ENCODE measurements around the gene ZNF646. TPM values are rescaled to one million over a fixed set of nuclear protein-coding genes. Genes with fewer than 3 reads are reported as not detected.

The ZNF646 gene
- total RNA-seq, 1 donor from 2014 or later, result 15.2 TPM

DNA sequence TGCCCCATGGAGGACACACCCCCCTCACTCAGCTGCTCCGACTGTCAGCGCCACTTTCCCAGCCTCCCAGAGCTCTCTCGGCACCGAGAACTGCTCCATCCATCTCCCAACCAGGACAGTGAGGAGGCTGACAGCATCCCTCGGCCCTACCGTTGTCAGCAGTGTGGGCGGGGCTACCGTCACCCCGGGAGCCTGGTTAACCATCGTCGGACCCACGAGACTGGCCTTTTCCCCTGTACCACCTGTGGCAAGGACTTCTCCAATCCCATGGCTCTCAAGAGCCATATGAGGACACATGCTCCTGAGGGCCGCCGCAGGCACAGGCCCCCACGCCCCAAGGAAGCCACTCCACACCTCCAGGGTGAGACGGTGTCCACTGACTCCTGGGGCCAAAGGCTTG lies 2.1 kb downstream of the ZNF646 start:
- Mint-ChIP-seq H3K27ac (ENCODE audit: unreplicated experiment) (no peak overlapping the region), H3K9me3 (ENCODE audit: low read depth) (no peaks in the 10 kb centered on the region), H3K27me3 (ENCODE audit: low read depth) (no peaks in the 10 kb centered on the region), H3K4me1 (ENCODE audit: low read depth) (peaks cover 31% of the 10 kb centered on the region), H3K36me3 (ENCODE audit: low read depth) (peaks cover 14% of the 10 kb centered on the region), H3K4me3 (ENCODE audit: unreplicated experiment) (no peak overlapping the region)
- no peak for TF ChIP-seq CTCF (IDR thresholded peaks at IDR 0.05)
- no peak for DNase-seq (ENCODE audit: low spot score)

GRCh38 chr16:31077024-31077423 lies 2.8 kb downstream of the ZNF646 start:
- Mint-ChIP-seq H3K9me3 (ENCODE audit: low read depth) (no peaks in the 10 kb centered on the region), H3K4me1 (ENCODE audit: low read depth) (peaks cover 26% of the 10 kb centered on the region), H3K27ac (ENCODE audit: unreplicated experiment) (no peak overlapping the region), H3K36me3 (ENCODE audit: low read depth) (peaks cover 14% of the 10 kb centered on the region), H3K27me3 (ENCODE audit: low read depth) (no peaks in the 10 kb centered on the region), H3K4me3 (ENCODE audit: unreplicated experiment) (no peak overlapping the region)
- no peak for TF ChIP-seq CTCF (IDR thresholded peaks at IDR 0.05)
- no peak for DNase-seq (ENCODE audit: low spot score)

- H3K36me3 Mint-ChIP-seq (ENCODE audit: low read depth), result peaks cover 14% of the 10 kb centered on the region
- no peaks in the 10 kb centered on the region for H3K27me3 Mint-ChIP-seq (ENCODE audit: low read depth)
- no peak overlapping the region for H3K4me3 Mint-ChIP-seq (ENCODE audit: unreplicated experiment)
- H3K4me1 Mint-ChIP-seq (ENCODE audit: low read depth), result peaks cover 22% of the 10 kb centered on the region
- no peak for DNase-seq (ENCODE audit: low spot score)
- no peak overlapping the region for H3K27ac Mint-ChIP-seq (ENCODE audit: unreplicated experiment)
- no peak for TF ChIP-seq CTCF (IDR thresholded peaks at IDR 0.05)
- H3K9me3 Mint-ChIP-seq (ENCODE audit: low read depth), result no peaks in the 10 kb centered on the region
Observed at GRCh38 chr16:31077592-31078396, 3.6 kb downstream of the ZNF646 start.

DNA sequence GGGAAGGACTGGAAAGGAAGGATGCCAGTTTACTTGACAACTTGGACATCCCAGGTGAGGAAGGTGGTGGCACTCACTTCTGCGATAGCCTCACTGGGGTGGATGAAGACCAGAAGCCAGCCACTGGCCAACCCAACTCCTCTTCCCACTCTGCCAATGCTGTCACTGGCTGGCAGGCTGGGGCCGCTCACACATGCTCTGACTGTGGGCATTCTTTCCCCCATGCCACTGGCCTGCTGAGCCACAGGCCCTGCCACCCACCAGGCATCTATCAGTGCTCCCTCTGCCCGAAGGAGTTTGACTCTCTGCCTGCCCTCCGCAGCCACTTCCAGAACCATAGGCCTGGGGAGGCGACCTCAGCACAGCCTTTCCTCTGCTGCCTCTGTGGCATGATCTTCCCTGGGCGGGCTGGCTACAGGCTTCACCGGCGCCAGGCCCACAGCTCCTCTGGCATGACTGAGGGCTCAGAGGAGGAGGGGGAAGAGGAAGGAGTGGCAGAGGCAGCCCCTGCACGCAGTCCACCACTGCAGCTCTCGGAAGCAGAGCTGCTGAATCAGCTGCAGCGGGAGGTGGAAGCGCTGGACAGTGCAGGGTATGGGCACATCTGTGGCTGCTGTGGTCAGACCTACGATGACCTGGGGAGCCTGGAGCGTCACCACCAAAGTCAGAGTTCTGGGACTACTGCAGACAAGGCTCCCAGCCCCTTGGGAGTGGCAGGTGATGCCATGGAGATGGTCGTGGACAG lies 4.5 kb downstream of the ZNF646 start:
- Mint-ChIP-seq H3K9me3 (ENCODE audit: low read depth) (no peaks in the 10 kb centered on the region), H3K27me3 (ENCODE audit: low read depth) (no peaks in the 10 kb centered on the region), H3K4me3 (ENCODE audit: unreplicated experiment) (no peak overlapping the region), H3K4me1 (ENCODE audit: low read depth) (peaks cover 22% of the 10 kb centered on the region), H3K36me3 (ENCODE audit: low read depth) (peaks cover 14% of the 10 kb centered on the region), H3K27ac (ENCODE audit: unreplicated experiment) (no peak overlapping the region)
- TF ChIP-seq CTCF (IDR thresholded peaks at IDR 0.05), result no peak
- no peak for DNase-seq (ENCODE audit: low spot score)

DNA sequence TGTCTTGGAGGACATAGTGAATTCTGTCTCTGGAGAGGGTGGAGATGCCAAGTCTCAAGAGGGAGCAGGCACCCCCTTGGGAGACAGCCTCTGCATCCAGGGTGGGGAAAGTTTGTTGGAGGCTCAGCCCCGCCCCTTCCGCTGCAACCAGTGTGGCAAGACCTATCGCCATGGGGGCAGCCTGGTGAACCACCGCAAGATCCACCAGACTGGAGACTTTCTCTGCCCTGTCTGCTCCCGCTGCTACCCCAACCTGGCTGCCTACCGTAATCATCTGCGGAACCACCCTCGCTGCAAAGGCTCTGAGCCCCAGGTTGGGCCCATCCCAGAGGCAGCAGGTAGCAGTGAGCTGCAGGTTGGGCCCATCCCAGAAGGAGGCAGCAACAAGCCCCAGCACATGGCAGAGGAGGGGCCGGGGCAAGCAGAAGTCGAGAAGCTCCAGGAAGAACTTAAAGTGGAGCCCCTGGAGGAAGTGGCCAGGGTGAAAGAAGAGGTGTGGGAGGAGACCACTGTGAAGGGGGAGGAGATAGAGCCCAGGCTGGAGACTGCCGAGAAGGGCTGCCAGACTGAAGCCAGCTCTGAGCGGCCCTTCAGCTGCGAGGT lies 5.2 kb downstream of the ZNF646 start:
- Mint-ChIP-seq H3K4me3 (ENCODE audit: unreplicated experiment) (no peak overlapping the region), H3K27ac (ENCODE audit: unreplicated experiment) (no peak overlapping the region), H3K36me3 (ENCODE audit: low read depth) (peaks cover 14% of the 10 kb centered on the region), H3K9me3 (ENCODE audit: low read depth) (no peaks in the 10 kb centered on the region), H3K27me3 (ENCODE audit: low read depth) (no peaks in the 10 kb centered on the region), H3K4me1 (ENCODE audit: low read depth) (peaks cover 22% of the 10 kb centered on the region)
- no peak for TF ChIP-seq CTCF (IDR thresholded peaks at IDR 0.05)
- DNase-seq (ENCODE audit: low spot score), result no peak
